ENCODE measurements around the gene MAPKAPK5. TPM values are rescaled to one million over a fixed set of nuclear protein-coding genes. Genes with fewer than 3 reads are reported as not detected.
A peak's percentile ranks its signal among the peaks of the same experiment; 100 is the strongest.
"Not testable (repeated sequence)": the region's sequence is repeated elsewhere in the genome, so short reads cannot be mapped to it uniquely, and the experiment has no call there.

MAPKAPK5 gene
- total and polyA plus RNA-seq, 5 donors: 12.6 to 35.0 (median 27.1) TPM

DNA sequence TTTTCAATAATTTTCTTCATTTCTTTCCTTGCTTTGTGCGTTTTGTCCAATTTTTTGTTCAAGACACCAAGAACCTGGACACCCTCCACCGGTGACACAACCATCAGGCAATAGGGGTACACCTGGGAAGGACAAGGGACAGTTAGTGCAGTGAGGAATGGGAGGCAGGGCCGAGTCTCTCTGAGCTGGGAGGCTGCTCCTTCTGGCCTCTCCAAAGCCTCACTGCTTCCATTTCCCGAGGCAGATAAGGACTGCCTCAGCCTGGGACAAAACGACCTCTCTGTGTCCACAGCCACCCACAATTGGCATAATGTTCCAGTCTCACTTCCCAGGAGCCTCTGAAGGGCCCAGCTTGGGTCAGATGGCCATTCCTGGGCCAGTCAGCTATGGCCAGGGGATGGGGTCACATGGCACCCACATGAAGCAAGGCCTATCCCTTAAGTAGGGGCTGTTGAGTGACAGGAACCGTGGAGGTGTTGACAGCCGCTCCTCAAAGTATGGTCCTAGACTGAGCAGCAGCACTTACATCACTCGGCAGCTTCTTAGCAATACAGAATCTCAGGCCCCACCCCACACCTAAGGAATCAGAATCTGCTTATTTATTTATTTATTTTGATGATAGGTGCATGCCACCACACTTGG, 13.6 kb upstream of the MAPKAPK5 start:
- DNase-seq (no peak), ATAC-seq (no peak)
- Histone ChIP-seq H3K4me3 (ENCODE audit: low read length) (no peak overlapping the region), H3K4me1 (ENCODE audit: control insufficient read depth, insufficient read depth, low read length) (peaks cover 2% of the 10 kb centered on the region), H3K9me3 (ENCODE audit: control insufficient read depth, low read length) (no peaks in the 10 kb centered on the region), H3K27ac (ENCODE audit: low read length) (no peak overlapping the region), H3K27me3 (ENCODE audit: control insufficient read depth, insufficient read depth) (no peaks in the 10 kb centered on the region)
- intact Hi-C loops (cut with DNase I): no loop called here
- WGBS: 69% methylated on average over 8 of the region's 8 CpGs

GRCh38 chr12:111829635-111830034, 12.4 kb upstream of the MAPKAPK5 start:
- H3K27me3 ChIP-seq (ENCODE audit: control insufficient read depth, insufficient read depth); DNase-seq; H3K4me3 ChIP-seq (ENCODE audit: low read length); ATAC-seq; H3K27ac ChIP-seq (ENCODE audit: low read length); intact Hi-C loops (cut with DNase I); H3K9me3 ChIP-seq (ENCODE audit: control insufficient read depth, low read length); H3K4me1 ChIP-seq (ENCODE audit: control insufficient read depth, insufficient read depth, low read length): not testable (repeated sequence)
- WGBS: 85% methylated on average over 3 of the region's 3 CpGs

DNA sequence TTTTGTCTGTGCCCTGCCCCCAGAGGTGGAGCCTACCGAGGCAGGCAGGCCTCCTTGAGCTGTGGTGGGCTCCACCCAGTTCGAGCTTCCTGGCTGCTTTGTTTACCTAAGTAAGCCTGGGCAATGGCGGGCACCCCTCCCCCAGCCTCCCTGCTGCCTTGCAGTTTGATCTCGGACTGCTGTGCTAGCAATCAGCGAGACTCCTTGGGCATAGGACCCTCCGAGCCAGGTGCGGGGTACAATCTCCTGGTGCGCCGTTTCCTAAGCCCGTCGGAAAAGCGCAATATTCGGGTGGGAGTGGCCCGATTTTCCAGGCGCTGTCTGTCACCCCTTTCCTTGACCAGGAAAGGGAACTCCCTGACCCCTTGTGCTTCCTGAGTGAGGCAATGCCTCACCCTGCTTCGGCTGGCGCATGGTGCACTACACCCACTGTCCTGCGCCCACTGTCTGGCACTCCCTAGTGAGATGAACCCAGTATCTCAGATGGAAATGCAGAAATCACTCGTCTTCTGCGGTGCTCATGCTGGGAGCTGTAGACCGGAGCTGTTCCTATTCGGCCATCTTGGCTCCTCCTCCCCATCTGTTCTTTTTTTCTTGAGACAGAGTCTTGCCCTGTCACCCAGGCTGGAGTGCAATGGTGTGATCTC, 7.2 kb upstream of the MAPKAPK5 start:
- H3K9me3 ChIP-seq (ENCODE audit: control insufficient read depth, low read length); H3K4me3 ChIP-seq (ENCODE audit: low read length); H3K27ac ChIP-seq (ENCODE audit: low read length); intact Hi-C loops (cut with DNase I); H3K4me1 ChIP-seq (ENCODE audit: control insufficient read depth, insufficient read depth, low read length); H3K27me3 ChIP-seq (ENCODE audit: control insufficient read depth, insufficient read depth); ATAC-seq: not testable (repeated sequence)
- WGBS: 74% methylated on average over 22 of the region's 22 CpGs
- peak; percentile 34 to 74 (median 74) for DNase-seq

- H3K4me3 ChIP-seq (ENCODE audit: low read length); ATAC-seq; H3K27ac ChIP-seq (ENCODE audit: low read length); H3K27me3 ChIP-seq (ENCODE audit: control insufficient read depth, insufficient read depth); H3K4me1 ChIP-seq (ENCODE audit: control insufficient read depth, insufficient read depth, low read length); intact Hi-C loops (cut with DNase I); H3K9me3 ChIP-seq (ENCODE audit: control insufficient read depth, low read length); DNase-seq: not testable (repeated sequence)
- WGBS: 96% methylated on average over 28 of the region's 28 CpGs
Measured at GRCh38 chr12:111835531-111836181, 6.4 kb upstream of the MAPKAPK5 start.

DNA sequence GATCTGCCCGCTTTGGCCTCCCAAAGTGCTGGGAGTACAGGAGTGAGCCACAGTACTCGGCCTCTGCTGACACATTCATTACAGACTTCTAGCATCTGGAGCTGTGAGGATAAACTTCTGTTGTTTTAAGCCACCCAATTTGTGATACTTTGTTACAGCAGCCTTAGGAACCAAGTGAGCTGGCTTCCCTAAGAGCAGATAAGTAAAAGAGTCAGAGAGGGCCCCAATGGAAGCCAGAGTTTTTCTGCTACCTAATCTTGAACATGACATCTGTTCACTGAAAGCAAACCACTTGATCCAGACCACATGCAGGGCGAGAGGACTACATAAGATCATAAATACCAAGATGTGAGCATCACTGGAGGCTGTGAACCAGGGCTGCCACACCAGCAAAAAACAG, 3.7 kb upstream of the MAPKAPK5 start:
- Histone ChIP-seq H3K4me3 (ENCODE audit: low read length) (no peak overlapping the region), H3K9me3 (ENCODE audit: control insufficient read depth, low read length) (no peaks in the 10 kb centered on the region), H3K4me1 (ENCODE audit: control insufficient read depth, insufficient read depth, low read length) (no peaks in the 10 kb centered on the region), H3K27me3 (ENCODE audit: control insufficient read depth, insufficient read depth) (no peaks in the 10 kb centered on the region), H3K27ac (ENCODE audit: low read length) (no peak overlapping the region)
- 80% methylated on average over 3 of the region's 3 CpGs for WGBS
- intact Hi-C loops (cut with DNase I): no loop called here
- ATAC-seq: no peak
- no peak for DNase-seq

- Histone ChIP-seq H3K4me1 (ENCODE audit: control insufficient read depth, insufficient read depth, low read length) (peaks cover 2% of the 10 kb centered on the region), H3K9me3 (ENCODE audit: control insufficient read depth, low read length) (no peaks in the 10 kb centered on the region), H3K27me3 (ENCODE audit: control insufficient read depth, insufficient read depth) (no peaks in the 10 kb centered on the region), H3K4me3 (ENCODE audit: low read length) (peak overlapping the region; percentile 76), H3K27ac (ENCODE audit: low read length) (no peak overlapping the region)
- ATAC-seq: no peak
- no peak for DNase-seq
- WGBS: 31% methylated on average over 11 of the region's 11 CpGs
- intact Hi-C loops (cut with DNase I): no loop called here
Measured at GRCh38 chr12:111840807-111841206, 1.2 kb upstream of the MAPKAPK5 start.

DNA sequence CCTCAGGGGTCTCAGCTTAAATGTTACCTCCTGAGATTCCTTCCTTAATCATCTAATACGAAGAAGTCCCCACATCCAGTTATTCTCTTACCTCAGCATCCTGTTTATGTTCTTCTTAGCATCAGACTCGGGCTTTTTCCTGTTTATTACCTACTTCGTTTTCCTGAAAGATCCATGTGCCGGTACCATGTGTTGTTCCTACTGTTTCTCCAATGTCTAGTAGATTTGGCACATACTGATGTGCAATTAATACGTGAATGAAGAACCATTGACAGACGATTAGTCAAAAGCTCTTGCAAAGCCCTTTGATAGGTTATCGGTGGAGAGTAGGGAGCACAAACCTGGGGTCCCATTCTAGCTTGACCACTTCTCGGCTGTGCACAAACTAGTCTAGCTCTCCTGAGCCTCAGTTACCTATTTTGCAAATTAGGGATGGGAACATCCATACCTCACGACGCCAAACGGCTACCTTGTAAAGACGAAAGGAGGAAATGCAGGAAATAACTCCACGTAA, 735 bp upstream of the MAPKAPK5 start:
- peak overlapping the region; percentile 65 for H3K27ac ChIP-seq (ENCODE audit: low read length)
- ATAC-seq (no peak), DNase-seq (no peak)
- H3K9me3 ChIP-seq (ENCODE audit: control insufficient read depth, low read length): no peaks in the 10 kb centered on the region
- intact Hi-C loops (cut with DNase I): no loop called here
- whole genome bisulfite sequencing: under 1% methylated on average over 13 of the region's 13 CpGs
- no peaks in the 10 kb centered on the region for H3K27me3 ChIP-seq (ENCODE audit: control insufficient read depth, insufficient read depth)
- H3K4me1 ChIP-seq (ENCODE audit: control insufficient read depth, insufficient read depth, low read length): peaks cover 2% of the 10 kb centered on the region
- H3K4me3 ChIP-seq (ENCODE audit: low read length): peak overlapping the region; percentile 76

GRCh38 chr12:111842556-111843396, 748 bp downstream of the MAPKAPK5 start:
- DNase-seq (no peak), ATAC-seq (peak; percentile 11 to 29)
- Histone ChIP-seq H3K4me1 (ENCODE audit: control insufficient read depth, insufficient read depth, low read length) (peaks cover 2% of the 10 kb centered on the region), H3K9me3 (ENCODE audit: control insufficient read depth, low read length) (no peaks in the 10 kb centered on the region), H3K27ac (ENCODE audit: low read length) (peak overlapping the region; percentile 93), H3K4me3 (ENCODE audit: low read length) (peak overlapping the region; percentile 76), H3K27me3 (ENCODE audit: control insufficient read depth, insufficient read depth) (no peaks in the 10 kb centered on the region)
- intact Hi-C loops (cut with DNase I): no loop called here
- 3% methylated on average over 44 of the region's 44 CpGs for WGBS

DNA sequence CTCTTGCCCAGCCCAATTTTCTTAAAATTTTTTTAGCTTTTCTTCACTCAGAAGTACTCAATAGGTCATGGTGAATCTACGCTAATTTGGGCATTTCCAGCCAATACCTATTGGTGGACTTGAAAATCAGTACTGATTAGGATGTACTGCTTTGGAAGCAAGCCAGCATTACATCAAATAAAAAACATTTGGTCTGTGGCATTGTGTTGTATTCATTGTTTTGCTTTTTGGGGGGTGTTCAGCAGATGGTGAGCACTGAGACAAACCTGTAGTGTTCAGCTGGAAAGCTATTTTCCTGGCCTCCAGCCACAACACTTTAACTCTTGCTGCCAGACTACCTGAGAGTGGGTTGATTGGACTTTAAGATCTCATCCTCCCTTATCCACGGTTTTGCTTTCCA, 4.0 kb downstream of the MAPKAPK5 start:
- WGBS: 68% methylated on average over 2 of the region's 2 CpGs
- H3K4me1 ChIP-seq (ENCODE audit: control insufficient read depth, insufficient read depth, low read length): peaks cover 2% of the 10 kb centered on the region
- ATAC-seq: no peak

DNA sequence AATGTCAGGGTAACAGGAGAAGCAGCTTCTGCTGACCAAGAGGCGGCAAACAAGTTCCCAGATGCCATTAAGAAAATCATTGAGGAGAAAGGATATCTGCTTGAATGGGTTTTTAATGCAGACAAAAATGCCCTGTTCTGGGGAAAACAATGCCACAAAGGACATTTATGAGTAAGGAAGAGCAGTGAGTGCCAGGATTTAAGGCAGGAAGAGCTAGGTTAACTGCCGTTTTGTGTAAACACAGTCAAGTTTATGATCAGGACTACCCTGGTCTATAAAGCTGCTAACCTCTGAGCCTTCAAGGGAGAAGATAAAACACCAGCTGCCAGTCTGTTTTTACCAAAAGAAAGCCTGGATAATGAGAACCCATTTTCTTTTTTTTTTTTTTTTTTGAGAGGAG, 8.5 kb downstream of the MAPKAPK5 start:
- Histone ChIP-seq H3K4me3 (ENCODE audit: low read length) (no peak overlapping the region), H3K9me3 (ENCODE audit: control insufficient read depth, low read length) (no peaks in the 10 kb centered on the region), H3K27me3 (ENCODE audit: control insufficient read depth, insufficient read depth) (no peaks in the 10 kb centered on the region), H3K27ac (ENCODE audit: low read length) (no peak overlapping the region), H3K4me1 (ENCODE audit: control insufficient read depth, insufficient read depth, low read length) (no peaks in the 10 kb centered on the region)
- DNase-seq: no peak
- intact Hi-C loops (cut with DNase I): no loop called here
- ATAC-seq: no peak
- WGBS: 92% methylated on average over 2 of the region's 2 CpGs

More for the DNA sequence above, 4.0 kb downstream of the MAPKAPK5 start:
- Histone ChIP-seq H3K27ac (ENCODE audit: low read length) (no peak overlapping the region), H3K27me3 (ENCODE audit: control insufficient read depth, insufficient read depth) (no peaks in the 10 kb centered on the region), H3K4me3 (ENCODE audit: low read length) (no peak overlapping the region), H3K9me3 (ENCODE audit: control insufficient read depth, low read length) (no peaks in the 10 kb centered on the region)
- DNase-seq: no peak
- intact Hi-C loops (cut with DNase I): no loop called here
